NCI-H146 treated with DMSO at 0.1 percent for 48 hours (cell line): ENCODE measurements around the gene NFKBIZ.

Source experiments
- DNase-seq: peaks from one replicate; lab custom pipeline; 2025; ENCODE audit not compliant: unreplicated experiment; lab: John Stamatoyannopoulos, UW

NFKBIZ gene, protein sequence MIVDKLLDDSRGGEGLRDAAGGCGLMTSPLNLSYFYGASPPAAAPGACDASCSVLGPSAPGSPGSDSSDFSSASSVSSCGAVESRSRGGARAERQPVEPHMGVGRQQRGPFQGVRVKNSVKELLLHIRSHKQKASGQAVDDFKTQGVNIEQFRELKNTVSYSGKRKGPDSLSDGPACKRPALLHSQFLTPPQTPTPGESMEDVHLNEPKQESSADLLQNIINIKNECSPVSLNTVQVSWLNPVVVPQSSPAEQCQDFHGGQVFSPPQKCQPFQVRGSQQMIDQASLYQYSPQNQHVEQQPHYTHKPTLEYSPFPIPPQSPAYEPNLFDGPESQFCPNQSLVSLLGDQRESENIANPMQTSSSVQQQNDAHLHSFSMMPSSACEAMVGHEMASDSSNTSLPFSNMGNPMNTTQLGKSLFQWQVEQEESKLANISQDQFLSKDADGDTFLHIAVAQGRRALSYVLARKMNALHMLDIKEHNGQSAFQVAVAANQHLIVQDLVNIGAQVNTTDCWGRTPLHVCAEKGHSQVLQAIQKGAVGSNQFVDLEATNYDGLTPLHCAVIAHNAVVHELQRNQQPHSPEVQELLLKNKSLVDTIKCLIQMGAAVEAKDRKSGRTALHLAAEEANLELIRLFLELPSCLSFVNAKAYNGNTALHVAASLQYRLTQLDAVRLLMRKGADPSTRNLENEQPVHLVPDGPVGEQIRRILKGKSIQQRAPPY

DNA sequence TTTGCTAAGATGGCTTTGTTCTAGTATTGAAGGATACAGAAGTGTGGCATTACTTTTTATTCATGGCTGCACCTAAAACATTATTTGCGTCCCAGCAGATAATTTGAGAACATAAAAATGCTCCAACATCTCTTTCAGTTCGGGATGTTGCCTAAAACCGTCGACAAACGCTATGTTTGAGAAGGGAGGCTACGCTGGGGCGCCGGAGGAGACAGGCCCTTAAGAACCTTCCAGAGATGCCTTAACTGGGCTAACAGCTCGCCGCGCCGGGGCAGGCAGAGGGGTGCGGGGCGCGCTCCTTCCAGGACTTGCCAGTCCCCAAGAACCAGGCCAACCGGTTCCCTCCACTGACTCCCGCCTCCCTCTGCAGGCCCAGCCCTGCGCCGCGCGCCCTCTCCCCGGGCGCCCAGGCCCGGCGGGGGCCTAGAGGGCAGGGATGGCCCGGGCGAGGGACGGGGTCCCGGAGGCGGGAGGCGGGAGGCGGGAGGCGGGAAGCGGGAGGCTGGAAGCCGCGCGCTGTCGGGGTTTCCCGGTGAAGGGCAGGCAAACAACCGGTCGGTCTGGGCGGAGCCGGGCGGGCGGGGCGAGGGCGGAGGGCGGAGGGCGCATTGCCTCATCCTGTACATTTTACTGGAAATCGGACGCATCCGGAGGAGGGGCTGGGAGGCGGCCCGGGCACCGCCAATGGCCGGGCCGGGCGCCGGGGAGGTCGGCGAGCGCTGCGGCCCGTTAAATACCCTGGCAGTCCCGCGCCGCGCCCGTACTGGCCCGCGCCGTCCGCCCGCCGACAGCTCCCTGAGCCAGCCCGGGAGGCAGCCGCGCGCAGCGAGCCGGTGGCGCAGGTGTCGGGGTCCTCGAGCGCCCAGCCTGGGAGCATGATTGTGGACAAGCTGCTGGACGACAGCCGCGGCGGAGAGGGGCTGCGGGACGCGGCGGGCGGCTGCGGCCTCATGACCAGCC, at the start of gene NFKBIZ:
TSS of gene NFKBIZ (plus strand) at position 761 of the 960 bp plus-strand sequence. CDS start at position 876, 115 bp downstream.
- peak; percentile 75 for DNase-seq

DNA sequence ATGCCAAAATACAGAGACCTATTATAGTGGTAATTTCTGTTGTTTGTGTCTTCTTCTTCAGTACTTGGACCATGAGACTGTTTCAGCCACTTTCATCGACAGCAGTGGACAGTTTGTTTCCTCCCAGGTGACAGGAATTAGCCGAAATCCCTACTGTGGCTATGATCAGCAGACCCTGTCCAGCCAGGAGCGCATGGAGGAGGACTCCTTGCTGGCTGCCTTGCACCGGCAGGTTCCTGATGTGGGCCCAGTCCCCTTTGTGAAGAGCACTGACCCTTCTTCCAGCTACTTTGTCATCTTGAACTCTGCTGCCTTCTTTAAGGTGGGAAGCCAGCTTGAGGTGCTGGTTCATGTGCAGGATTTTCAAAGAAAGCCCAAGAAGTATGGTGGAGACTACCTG, 48.1 kb upstream of the NFKBIZ start:
- no peak for DNase-seq

DNA sequence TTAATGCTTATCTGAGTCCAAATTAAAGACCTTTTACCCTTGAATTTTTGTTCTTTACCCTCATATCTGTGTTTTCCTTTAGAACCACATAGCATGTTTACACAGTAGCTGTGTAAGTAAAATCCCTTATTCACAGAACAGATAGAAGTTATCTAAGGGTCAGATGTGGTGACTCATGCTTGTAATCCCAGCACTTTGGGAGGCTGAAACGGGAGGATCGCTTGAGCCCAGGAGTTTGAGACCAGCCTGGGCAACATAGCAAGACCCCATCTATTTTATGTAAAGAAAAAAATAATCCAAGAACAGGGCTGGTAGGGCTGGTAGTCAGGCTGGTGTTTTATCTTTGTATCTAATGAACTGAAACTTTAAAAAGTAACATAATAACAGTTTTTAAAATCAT, 47.1 kb upstream of the NFKBIZ start:
- no peak for DNase-seq

DNA sequence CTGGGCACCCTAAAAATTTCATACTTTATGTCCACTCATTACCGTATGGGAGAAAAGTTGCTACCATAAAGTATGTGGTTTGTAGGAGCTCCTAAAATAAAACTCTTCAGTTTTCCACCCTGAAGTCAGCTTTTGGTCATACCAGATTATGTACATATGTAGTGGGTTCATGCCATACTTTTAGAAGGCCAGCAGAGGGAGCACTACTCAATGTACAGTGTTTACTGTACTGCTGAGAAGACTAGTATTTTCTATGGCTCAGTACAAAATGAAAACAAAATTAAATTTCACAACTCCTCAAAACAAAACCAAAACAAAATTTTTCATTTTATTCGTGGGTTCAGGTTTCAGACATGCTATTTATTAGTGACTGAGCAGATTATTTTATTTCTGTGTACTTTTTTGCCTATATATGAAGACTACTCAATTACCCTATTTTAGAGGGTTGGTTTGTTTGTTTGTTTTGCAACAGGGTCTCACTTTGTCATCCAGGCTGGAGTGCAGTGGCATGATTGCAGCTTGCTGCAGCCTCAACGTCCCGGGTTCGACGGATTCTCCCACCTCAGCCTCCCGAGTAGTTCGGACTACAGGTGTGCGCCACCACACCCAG, 46.0 kb upstream of the NFKBIZ start:
- peak; percentile 51 for DNase-seq

DNA sequence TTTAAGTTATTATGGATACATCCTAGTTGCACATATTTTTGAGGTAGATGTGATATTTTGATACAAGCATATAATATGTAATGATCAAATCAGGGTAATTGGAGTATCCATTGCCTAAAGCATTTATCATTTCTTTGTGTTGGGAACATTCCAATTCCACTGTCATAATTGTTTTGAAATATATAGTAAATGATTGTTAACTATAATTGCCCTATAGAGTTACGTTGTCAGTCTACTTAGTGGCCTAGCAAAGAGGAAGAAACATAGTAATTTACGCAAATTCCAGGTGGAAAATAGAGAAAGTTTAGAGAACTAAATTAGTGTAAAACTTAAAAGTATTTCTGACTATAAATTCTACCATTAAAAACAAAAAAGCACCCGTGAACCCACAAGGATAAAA, 45.4 kb upstream of the NFKBIZ start:
- DNase-seq = no peak

DNA sequence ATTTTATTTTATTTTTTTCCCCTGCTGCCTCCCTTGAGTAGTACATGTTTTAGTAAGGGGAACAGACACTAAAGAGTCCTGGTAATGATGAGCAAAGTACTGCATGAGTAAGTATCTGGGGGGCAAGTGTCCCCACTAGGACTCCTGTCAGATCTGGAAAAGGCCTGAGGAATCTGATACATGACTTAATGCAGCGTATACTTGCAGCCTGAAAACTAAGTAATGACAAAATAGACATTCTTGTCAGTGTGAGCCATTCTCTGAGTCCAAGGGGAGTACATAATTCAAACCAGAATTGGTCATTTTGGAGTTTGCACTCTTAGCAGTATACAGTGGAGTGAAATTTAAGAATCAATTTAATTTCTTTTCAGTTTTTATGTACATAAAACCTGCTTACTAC, 42.8 kb upstream of the NFKBIZ start:
- DNase-seq = no peak

DNA sequence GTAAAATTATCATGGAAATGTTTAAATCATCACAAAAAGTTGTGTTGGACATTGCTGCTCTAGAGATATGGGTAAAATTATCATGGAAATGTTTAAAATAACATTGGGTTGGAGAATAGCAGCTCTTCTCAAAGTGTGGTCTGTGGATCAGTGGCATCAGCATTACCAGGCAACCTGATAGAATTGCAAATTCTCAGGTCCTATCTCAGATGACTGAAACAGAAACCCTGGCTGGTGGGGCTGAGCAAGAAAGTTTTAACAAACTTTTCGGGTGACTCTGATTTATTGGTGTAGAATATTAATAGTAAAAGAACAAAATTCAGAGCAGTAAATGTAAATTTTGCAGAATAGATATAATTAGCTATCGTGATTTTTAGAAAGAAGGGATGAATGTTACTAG, 41.4 kb upstream of the NFKBIZ start:
- DNase-seq = no peak

DNA sequence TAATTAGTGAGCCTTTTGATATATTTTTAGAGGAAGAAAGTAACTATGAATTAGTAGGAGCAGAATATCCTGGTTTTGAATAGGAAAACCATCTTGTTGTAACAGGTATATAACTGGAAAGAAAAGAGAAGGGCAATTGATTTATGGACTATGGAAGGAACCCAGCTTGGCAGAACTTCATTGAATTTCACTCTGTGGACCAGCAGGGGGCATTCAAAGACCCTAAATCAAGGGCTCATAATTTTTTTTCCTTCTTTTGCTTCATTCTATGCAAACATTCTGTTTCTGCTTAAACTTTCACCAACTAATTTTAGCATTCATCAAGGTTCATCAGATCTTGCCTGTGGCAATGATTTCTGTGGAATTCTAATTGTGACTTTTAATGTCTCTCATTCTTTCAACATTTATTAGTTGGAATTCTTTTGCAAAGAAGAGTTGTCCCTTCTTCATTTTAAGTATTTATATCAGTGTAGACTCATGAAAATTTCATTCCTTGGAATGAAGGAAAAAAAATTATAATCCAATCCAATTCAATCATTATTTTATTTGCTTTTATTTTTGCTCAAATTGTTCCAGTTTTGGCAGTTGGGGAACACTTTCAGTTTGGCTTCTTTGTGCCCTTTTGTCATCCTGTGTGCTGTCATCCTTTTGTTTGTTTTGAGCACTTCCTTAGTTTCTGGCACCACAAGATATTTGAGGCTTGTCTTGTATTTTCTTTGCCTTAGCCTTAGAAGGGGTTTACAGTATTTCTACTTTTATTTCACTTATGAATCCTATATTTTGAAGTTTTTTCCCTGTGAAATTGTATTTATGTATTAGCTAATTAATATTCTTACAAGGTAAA, 39.9 kb upstream of the NFKBIZ start:
- no peak for DNase-seq

DNA sequence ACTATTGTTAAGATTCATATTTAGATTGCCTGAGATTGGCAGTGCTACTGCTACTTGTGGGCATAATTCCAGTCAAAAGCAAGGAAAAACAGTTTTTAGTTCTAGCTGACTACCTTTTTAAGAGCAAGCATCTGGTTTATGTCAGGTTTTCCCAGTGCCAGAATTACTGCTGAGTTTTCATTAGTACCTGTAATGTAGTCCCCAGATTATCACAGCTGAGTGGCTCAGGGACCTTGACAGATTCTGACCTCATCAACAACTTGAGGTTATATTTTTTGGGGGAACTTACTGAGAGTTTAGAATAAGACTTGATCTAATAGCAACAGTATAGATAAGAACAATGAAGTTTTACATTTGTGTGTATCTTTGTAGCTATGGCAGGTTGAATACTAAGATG, 39.3 kb upstream of the NFKBIZ start:
- no peak for DNase-seq

DNA sequence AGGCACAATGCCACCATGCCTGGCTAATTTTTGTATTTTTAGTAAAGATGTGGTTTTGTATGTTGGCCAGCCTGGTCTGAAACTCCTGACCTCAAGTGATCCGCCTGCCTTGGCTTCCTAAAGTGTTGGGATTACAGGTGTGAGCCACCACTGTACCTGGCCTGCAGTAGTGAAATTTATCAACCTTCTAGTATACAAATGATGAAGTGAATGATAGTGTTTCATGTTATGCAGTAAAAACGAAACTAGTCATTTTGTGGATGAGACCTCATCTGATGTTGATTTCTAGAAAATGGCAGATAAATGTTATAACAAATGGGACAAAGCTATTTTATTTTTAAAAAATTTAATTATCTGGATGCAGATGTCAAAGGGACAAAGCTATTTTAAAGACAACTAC, 37.4 kb upstream of the NFKBIZ start:
- no peak for DNase-seq

DNA sequence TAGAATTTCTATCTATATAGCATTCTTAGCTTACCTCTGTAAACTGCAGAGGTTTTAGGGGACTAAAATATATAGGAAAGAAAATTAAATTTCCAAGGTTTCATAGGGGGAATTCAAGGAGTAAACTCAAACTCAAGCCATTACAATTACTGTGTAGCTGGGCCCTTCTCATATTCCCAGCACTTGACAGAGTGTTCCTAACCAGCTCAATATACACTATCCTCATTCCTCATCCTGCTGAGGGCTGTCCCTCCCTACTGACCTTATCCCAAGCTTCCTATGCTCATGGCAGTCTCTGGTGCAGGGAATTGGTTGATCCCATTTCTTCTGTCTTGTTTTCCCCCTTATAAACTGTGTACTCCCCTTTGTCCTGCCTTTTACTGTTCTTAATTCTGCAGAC, 36.4 kb upstream of the NFKBIZ start:
- no peak for DNase-seq

DNA sequence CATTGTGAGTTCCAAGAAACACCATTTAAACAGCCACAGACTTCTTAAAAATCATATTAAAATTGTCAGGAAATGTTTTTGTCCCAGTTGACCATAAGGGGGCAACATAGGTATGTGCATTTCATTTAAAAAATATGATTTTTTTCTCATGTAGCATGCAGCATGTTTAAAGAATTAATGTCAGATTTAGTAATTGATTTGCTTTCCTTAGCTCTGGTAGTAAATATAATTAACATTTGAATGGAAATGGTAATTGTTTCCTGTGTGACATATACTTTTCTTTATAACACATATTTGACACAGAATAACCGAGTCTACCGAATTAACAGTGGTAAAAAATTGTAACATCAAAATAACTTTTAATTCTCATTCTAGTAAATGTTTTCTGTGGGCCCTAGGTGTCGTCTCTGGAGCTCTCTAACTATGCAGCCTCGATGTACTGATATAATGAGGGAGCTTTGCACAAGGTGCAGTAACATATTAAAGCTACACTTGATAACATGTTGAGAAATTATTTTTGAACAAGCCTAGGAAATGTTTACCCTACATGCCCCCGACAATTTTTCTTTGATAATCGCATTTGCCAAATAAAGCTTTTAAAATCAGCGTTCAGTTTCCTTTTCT, 35.4 kb upstream of the NFKBIZ start:
- DNase-seq = no peak

DNA sequence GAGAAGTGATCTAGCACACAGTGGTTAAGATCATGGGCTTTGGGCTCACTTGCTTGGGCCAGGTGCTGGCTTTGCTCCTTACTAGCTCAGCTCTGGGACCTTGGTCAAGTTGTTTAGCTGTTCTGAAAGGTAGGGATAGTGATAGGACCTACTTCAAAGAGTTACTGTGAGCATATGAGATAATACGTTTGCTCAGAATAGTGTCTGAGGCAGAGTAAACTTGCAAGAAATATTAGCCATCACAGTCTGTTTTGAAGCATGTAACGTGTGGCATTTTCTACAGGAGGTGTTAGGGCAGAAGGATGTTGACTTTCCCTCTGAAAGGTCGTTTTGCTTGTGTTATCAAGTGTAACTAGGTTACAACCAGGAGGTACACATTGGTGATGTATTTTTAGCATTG, 34.5 kb upstream of the NFKBIZ start:
- no peak for DNase-seq

DNA sequence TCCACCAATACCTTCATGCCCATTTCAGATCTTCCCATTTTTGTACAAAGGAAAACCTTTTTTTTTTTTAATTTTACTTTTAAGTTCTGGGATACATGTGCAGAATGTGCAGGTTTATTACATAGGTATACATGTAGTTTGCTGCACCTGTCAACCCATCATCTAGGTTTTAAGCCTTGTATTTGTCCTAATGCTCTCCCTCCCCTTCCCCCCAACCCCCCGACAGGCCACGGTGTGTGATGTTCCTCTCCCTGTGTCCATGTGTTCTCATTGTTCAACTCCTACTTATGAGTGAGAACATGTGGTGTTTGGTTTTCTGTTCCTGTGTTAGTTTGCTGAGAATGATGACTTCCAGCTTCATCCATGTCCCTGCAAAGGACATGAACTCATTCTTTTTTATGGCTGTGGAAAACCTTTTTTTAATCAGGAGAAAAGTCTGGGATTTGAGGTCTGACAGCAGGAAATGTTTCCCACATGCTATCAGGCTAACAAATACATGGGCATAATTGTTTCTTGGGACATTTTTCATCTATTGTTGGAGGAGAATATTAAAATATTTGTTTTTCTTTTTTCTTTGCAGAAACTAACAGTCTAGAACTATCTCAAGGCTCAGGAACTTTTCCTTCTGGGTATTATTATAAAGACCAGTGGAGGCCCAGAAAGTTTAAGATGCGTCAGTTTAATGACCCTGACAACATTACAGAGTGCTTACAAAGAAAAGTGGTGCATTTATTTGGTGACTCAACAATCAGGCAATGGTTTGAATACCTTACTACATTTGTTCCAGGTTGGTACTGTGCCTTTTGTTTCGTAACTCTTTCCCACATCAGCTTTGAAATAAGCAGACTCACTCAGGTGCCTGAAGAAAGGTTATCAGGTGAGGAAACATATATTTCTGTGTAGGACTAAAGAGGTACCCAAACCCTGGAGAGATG, 32.8 kb upstream of the NFKBIZ start:
- DNase-seq = no peak

DNA sequence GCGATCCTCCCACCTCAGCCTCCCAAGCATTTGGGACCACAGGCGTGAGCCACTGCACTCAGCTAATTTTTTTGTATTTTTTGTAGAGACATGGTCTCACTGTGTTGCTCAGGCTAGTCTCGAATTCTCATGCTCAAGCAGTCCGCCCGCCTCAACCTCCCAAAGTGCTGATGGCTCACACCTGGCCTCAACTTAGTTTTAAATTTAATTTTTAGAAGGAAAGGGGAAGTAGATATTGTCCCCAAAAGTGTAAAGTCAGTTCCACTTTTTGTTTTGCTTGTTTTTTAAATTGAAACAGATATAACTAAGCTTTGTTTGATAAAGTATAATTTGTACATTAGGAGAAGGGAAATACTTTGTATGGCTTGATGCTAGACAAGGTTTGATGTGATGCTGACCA, 31.3 kb upstream of the NFKBIZ start:
- DNase-seq = no peak

DNA sequence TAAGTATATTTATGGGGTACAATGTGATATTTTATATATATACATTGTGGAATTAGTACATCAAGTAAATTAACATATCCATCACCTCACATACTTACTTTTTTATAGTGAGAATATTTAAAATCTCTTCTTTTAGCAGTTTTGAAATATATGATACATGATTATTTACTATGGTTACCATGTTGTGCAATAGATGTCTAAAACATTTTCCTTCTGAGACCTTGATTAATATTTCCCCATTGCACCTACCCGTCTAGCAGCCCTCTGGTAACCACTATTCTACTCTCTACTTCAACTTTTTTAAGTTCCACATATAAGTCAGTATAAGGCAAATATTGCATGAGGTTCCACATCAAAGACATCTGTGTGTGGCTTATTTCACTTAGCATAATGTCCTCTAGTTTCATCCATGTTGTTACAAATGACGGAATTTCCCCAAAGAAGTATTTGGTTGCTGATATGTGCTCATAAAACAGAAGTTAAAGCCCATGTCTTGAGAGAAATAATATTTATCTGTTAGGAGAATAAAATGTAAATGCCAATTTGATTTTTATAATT, 29.6 kb upstream of the NFKBIZ start:
- no peak for DNase-seq

DNA sequence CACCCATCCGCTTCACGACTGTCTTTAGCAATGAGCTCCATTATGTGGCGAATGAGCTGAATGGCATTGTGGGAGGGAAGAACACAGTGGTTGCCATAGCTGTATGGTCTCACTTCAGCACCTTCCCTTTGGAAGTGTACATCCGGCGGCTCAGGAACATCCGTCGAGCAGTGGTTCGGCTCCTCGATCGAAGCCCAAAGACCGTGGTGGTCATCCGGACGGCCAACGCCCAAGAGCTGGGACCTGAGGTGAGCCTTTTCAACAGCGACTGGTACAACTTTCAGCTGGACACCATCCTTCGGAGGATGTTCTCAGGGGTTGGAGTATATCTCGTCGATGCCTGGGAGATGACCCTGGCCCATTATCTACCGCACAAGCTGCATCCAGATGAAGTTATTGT, 27.8 kb upstream of the NFKBIZ start:
- no peak for DNase-seq

DNA sequence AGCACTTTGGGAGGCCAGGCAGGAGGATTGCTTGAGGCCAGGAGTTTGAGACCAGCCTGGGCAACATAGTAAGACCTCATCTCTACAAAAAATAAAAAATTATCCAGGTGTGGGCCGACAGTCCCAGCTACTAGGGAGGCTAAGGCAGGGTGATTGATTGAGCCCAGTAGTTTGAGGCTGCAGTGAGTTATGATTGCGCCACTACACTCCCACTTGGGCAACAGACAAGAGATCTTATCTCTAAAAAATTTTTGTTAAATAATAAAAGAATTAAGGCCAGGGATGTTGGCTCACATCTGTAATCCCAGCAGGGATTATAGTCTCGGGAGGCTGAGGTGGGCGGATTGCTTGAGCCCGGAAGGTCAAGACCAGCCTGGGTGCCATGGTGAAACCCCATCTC, 25.8 kb upstream of the NFKBIZ start:
- no peak for DNase-seq
